Upper lobe of left lung (tissue), 4 donors: ENCODE measurements around the gene FHOD3.

ENCODE experiments used
- CTCF ChIP-seq, 6 experiments: fragments of 450-650 bp in 4 of 6; fragments of 200-600 bp in 2 of 6; sonication (generic) in 2 of 6; IDR thresholded peaks; one replicate each; pipeline ENCODE4 v1.5.1; 2016 to 2019; ENCODE audit warnings: antibody characterized with exemption in 6 of 6
- EP300 ChIP-seq, 4 donors: sonication (generic); formaldehyde crosslinking; IDR thresholded peaks; one replicate each; pipeline ENCODE4 v1.5.1; 2017; ENCODE audit warnings: antibody characterized with exemption in 4 of 4, control low read depth in 2 of 4
- POLR2A ChIP-seq, 4 donors: fragments of 450-650 bp; IDR thresholded peaks; one replicate each; pipeline ENCODE4 v1.5.1; 2016 to 2017; ENCODE audit warnings: antibody characterized with exemption in 4 of 4, mild to moderate bottlenecking in 2 of 4

- no peak for TF ChIP-seq CTCF (IDR thresholded peaks at IDR 0.05)
- TF ChIP-seq EP300 (IDR thresholded peaks at IDR 0.05): no peak
- no peak for TF ChIP-seq POLR2A (IDR thresholded peaks at IDR 0.05)
Observed at GRCh38 chr18:36394486-36394885, 97.0 kb downstream of the FHOD3 start.
